Testis (tissue), 3 donors: ENCODE data around the gene PBX4. TPM values are rescaled to one million over a fixed set of nuclear protein-coding genes. Genes with fewer than 3 reads are reported as not detected.

Experiments used
- DNase-seq: peaks from one replicate; pipeline ENCODE4 v3.0.0-alpha.2; 2019
- H3K27ac ChIP-seq, 2 donors: fragments of 200-600 bp; sonication (generic); one replicate each; pipeline ENCODE4 v1.5.1; 2019
- H3K27me3 ChIP-seq: fragments of 200-600 bp; sonication (generic); one replicate; pipeline ENCODE4 v1.5.1; 2019
- H3K36me3 ChIP-seq: fragments of 200-600 bp; sonication (generic); one replicate; pipeline ENCODE4 v1.5.1; 2017; ENCODE audit warnings: low read depth; ENCODE audit errors: missing control alignments
- H3K4me1 ChIP-seq: fragments of 200-600 bp; sonication (generic); one replicate; pipeline ENCODE4 v1.5.1; 2019
- H3K4me3 ChIP-seq, 2 donors: fragments of 200-600 bp; sonication (generic); one replicate each; pipeline ENCODE4 v1.5.1; 2017 to 2019
- H3K9me3 ChIP-seq: fragments of 200-600 bp; sonication (generic); one replicate; pipeline ENCODE4 v1.5.1; 2017
- CTCF ChIP-seq, 3 experiments: fragments of 450-650 bp in 2 of 3; fragments of 200-600 bp in 1 of 3; sonication (generic) in 1 of 3; IDR thresholded peaks; one replicate each; pipeline ENCODE4 v1.5.1; 2016 to 2019; ENCODE audit warnings: antibody characterized with exemption in 3 of 3, mild to moderate bottlenecking in 2 of 3, moderate library complexity in 1 of 3
- POLR2A ChIP-seq: fragments of 450-650 bp; IDR thresholded peaks from one replicate; pipeline ENCODE4 v1.6.1; 2017; ENCODE audit warnings: antibody characterized with exemption, mild to moderate bottlenecking, moderate library complexity
- WGBS, 2 donors: methylation state at CpG; one replicate each; pipeline ENCODE4 v1.1.5; 2018; 5-methylcytosine and 5-hydroxymethylcytosine counted together
- intact Hi-C: fragments of 100-400 bp; cut with DNase I; formaldehyde crosslinking; loops from one replicate; pipeline ENCODE4 v1.15.1; 2023; ENCODE audit warnings: low total_unique reads
- polyA plus RNA-seq: library from polyadenylated mRNA; stranded (reverse); fragments of 350-450 nt; fragmentation: Illumina TruSeq; extraction: RNeasy Lipid Tissue Mini Kit (QIAGEN cat#74804); gene quantifications from one replicate; pipeline ENCODE4 v1.2.3, GENCODE V29; 2014; ENCODE audit warnings: low read depth, low replicate concordance; ENCODE audit not compliant: insufficient read depth
- total RNA-seq, 2 donors: library from RNA; depleted of rRNA; stranded (reverse); fragments of >200 nt; gene quantifications; one replicate each; pipeline ENCODE4 v1.2.3, GENCODE V29; 2016

The PBX4 gene
- total and polyA plus RNA-seq, 3 donors from 2014 or later = 16.2 to 28.3 (median 18.0) TPM

- H3K36me3 ChIP-seq = no peaks in the 10 kb centered on the region
- TF ChIP-seq CTCF (IDR thresholded peaks at IDR 0.05) (no peak), POLR2A (no peak)
- DNase-seq = no peak
- no peaks in the 10 kb centered on the region for H3K9me3 ChIP-seq
- 66 to 67% methylated on average over 8 of the region's 8 CpGs for WGBS, 2 donors
- H3K27me3 ChIP-seq = no peaks in the 10 kb centered on the region
- H3K27ac ChIP-seq = no peak overlapping the region
- H3K4me3 ChIP-seq = no peak overlapping the region
- intact Hi-C loops = no loop called here
- H3K4me1 ChIP-seq = peaks cover 10% of the 10 kb centered on the region
Measured at GRCh38 chr19:19662344-19662743, 43.9 kb upstream of the PBX4 start.

GRCh38 chr19:19661675-19662251 lies 43.3 kb upstream of the PBX4 start:
- 71 to 82% methylated on average over 18 of the region's 18 CpGs for WGBS, 2 donors

GRCh38 chr19:19661141-19661674 lies 42.7 kb upstream of the PBX4 start:
- 86 to 87% methylated on average over 10 of the region's 10 CpGs for WGBS, 2 donors
- H3K36me3 ChIP-seq = no peaks in the 10 kb centered on the region
- peaks cover 10% of the 10 kb centered on the region for H3K4me1 ChIP-seq
- no peak for TF ChIP-seq CTCF (IDR thresholded peaks at IDR 0.05)
- no peak for TF ChIP-seq POLR2A
- no peak for DNase-seq
- H3K4me3 ChIP-seq = no peak overlapping the region
- no peaks in the 10 kb centered on the region for H3K27me3 ChIP-seq
- no peak overlapping the region for H3K27ac ChIP-seq
- intact Hi-C loops = no loop called here
- H3K9me3 ChIP-seq = no peaks in the 10 kb centered on the region

More at GRCh38 chr19:19661675-19662251, 43.3 kb upstream of the PBX4 start:
- H3K4me3 ChIP-seq = no peak overlapping the region
- no peaks in the 10 kb centered on the region for H3K36me3 ChIP-seq
- DNase-seq = no peak
- peaks cover 10% of the 10 kb centered on the region for H3K4me1 ChIP-seq
- H3K27me3 ChIP-seq = no peaks in the 10 kb centered on the region
- no peak overlapping the region for H3K27ac ChIP-seq
- intact Hi-C loops = no loop called here
- no peaks in the 10 kb centered on the region for H3K9me3 ChIP-seq
- TF ChIP-seq POLR2A = no peak

- TF ChIP-seq POLR2A (no peak), CTCF (IDR thresholded peaks at IDR 0.05) (no peak)
- Histone ChIP-seq H3K4me1 (peaks cover 10% of the 10 kb centered on the region), H3K27me3 (no peaks in the 10 kb centered on the region), H3K4me3 (no peak overlapping the region), H3K27ac (no peak overlapping the region), H3K9me3 (no peaks in the 10 kb centered on the region), H3K36me3 (no peaks in the 10 kb centered on the region)
- intact Hi-C loops = no loop called here
- no peak for DNase-seq
- 83 to 90% methylated on average over 13 to 16 of the region's 17 CpGs for WGBS, 2 donors
Measured at GRCh38 chr19:19659646-19660245, 41.3 kb upstream of the PBX4 start.

- H3K36me3 ChIP-seq = no peaks in the 10 kb centered on the region
- no peaks in the 10 kb centered on the region for H3K9me3 ChIP-seq
- WGBS, 2 donors = 70 to 73% methylated on average over 4 to 10 of the region's 10 CpGs
- H3K27me3 ChIP-seq = no peaks in the 10 kb centered on the region
- H3K27ac ChIP-seq = no peak overlapping the region
- H3K4me1 ChIP-seq = peaks cover 5% of the 10 kb centered on the region
- DNase-seq = no peak
- TF ChIP-seq POLR2A (no peak), CTCF (IDR thresholded peaks at IDR 0.05) (no peak)
- intact Hi-C loops = no loop called here
- H3K4me3 ChIP-seq = no peak overlapping the region
Measured at GRCh38 chr19:19657397-19657783, 38.9 kb upstream of the PBX4 start.
